Hepatocyte (in vitro differentiated cells): ENCODE results near the gene MEST. TPM values are rescaled to one million over a fixed set of nuclear protein-coding genes. Genes with fewer than 3 reads are reported as not detected.

Experiments
- DNase-seq: peaks from one replicate; pipeline ENCODE4 v3.0.0-alpha.2; 2016; ENCODE audit warnings: low spot score
- H2AFZ ChIP-seq: fragments of 200-600 bp; sonication (generic); 2 replicates; pipeline ENCODE4 v1.6.0; 2016; ENCODE audit warnings: antibody characterized with exemption, mild to moderate bottlenecking
- H3K27ac ChIP-seq: fragments of 200-600 bp; sonication (generic); 2 replicates; pipeline ENCODE4 v1.5.1; 2016; ENCODE audit warnings: mild to moderate bottlenecking
- H3K27me3 ChIP-seq: fragments of 200-600 bp; sonication (generic); 2 replicates; pipeline ENCODE4 v1.6.1; 2016
- H3K36me3 ChIP-seq: fragments of 200-600 bp; sonication (generic); replicated peaks from 2 replicates; pipeline ENCODE4 v1.5.1; 2016; ENCODE audit warnings: low read depth; ENCODE audit not compliant: insufficient read depth
- H3K4me1 ChIP-seq: fragments of 200-600 bp; sonication (generic); 2 replicates; pipeline ENCODE4 v1.5.1; 2016; ENCODE audit warnings: mild to moderate bottlenecking, moderate library complexity; ENCODE audit not compliant: insufficient read depth
- H3K4me2 ChIP-seq: fragments of 200-600 bp; sonication (generic); 2 replicates; pipeline ENCODE4 v1.6.0; 2016
- H3K4me3 ChIP-seq: fragments of 200-600 bp; sonication (generic); 2 replicates; pipeline ENCODE4 v1.5.1; 2016; ENCODE audit warnings: mild to moderate bottlenecking
- H3K79me2 ChIP-seq: fragments of 200-600 bp; sonication (generic); 2 replicates; pipeline ENCODE4 v1.6.0; 2017; ENCODE audit warnings: mild to moderate bottlenecking
- H3K9me2 ChIP-seq: fragments of 200-600 bp; sonication (generic); replicated peaks from 2 replicates; pipeline ENCODE4 v1.6.0; 2017; ENCODE audit warnings: mild to moderate bottlenecking; ENCODE audit not compliant: insufficient read depth
- H3K9me3 ChIP-seq: fragments of 200-600 bp; sonication (generic); 2 replicates; pipeline ENCODE4 v1.5.1; 2016; ENCODE audit warnings: low read depth, mild to moderate bottlenecking
- H4K20me1 ChIP-seq: fragments of 200-600 bp; sonication (generic); 2 replicates; pipeline ENCODE4 v1.6.0; 2016; ENCODE audit warnings: mild to moderate bottlenecking; ENCODE audit not compliant: insufficient read depth, poor library complexity, severe bottlenecking
- CTCF ChIP-seq: fragments of 200-600 bp; sonication (generic); IDR thresholded peaks from 2 replicates; pipeline ENCODE4 v1.5.1; 2016; ENCODE audit warnings: antibody characterized with exemption, mild to moderate bottlenecking; ENCODE audit not compliant: poor library complexity
- EZH2 ChIP-seq: fragments of 200-600 bp; sonication (generic); IDR thresholded peaks from 2 replicates; pipeline ENCODE4 v1.6.1; 2016; ENCODE audit warnings: antibody characterized with exemption, mild to moderate bottlenecking, borderline replicate concordance
- EZH2phosphoT487 ChIP-seq: fragments of 200-600 bp; sonication (generic); IDR thresholded peaks from one replicate; pipeline ENCODE4 v1.6.1; 2018; ENCODE audit warnings: antibody characterized with exemption, mild to moderate bottlenecking, low read depth, moderate library complexity; ENCODE audit not compliant: unreplicated experiment, severe bottlenecking
- whole genome bisulfite sequencing: methylation state at CpG from one replicate; pipeline ENCODE4 v1.1.6; 2016; ENCODE audit warnings: low lambda C conversion rate; ENCODE audit errors: missing lambda C conversion rate; 5-methylcytosine and 5-hydroxymethylcytosine counted together
- microRNA counts: library from miRNA; unstranded; fragments of <30 nt; microRNA quantifications from one replicate; lab custom pipeline; 2017
- microRNA-seq: library from miRNA; unstranded; fragments of <30 nt; microRNA quantifications from one replicate; pipeline ENCODE4, GENCODE V29; 2017
- polyA plus RNA-seq: library from polyadenylated mRNA; unstranded; fragments of >200 nt; fragmentation: Nextera tagmentation; extraction: Ambion mirVana; gene quantifications from 2 replicates; pipeline ENCODE4 v1.2.1, GENCODE V29; 2016
- small RNA-seq: library from RNA; depleted of rRNA; stranded (forward); fragments of <200 nt; gene quantifications from one replicate; pipeline ENCODE3, GENCODE V24; 2014
- total RNA-seq: library from RNA; depleted of rRNA; stranded (reverse); fragments of >200 nt; gene quantifications from 2 replicates; pipeline ENCODE4 v1.2.3, GENCODE V29; 2014

MEST gene
- total and polyA plus RNA-seq, 2 experiments from 2014 or later = 540 to 685 TPM

DNA sequence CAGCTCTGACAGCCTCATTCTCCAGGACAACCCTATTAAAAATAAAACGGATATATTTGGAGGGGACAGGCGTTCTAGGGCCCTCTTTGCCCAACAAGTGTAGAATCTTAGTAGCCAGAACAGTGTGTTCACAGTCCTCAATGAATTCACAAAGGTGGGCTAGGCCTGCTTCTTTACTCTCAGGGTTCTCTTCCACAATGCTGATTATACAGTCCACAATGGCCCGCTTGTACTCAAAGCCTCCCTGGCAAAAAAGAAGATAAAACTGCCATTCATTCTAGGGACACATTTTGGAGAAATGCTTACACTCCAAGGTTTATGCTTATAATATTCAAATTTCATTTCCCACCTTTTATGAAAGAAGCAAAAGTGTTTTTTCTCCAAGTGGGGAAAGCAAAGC lies 62.6 kb downstream of the MEST start:
- no peak for DNase-seq
- H4K20me1 ChIP-seq = no peaks in the 10 kb centered on the region
- H2AFZ ChIP-seq = no peak overlapping the region
- H3K4me2 ChIP-seq = no peak overlapping the region
- TF ChIP-seq EZH2phosphoT487 (no peak), CTCF (no peak), EZH2 (no peak)
- H3K79me2 ChIP-seq = no peaks in the 10 kb centered on the region
- no peaks in the 10 kb centered on the region for H3K27me3 ChIP-seq
- no peaks in the 10 kb centered on the region for H3K4me1 ChIP-seq
- 87% methylated on average over 3 of the region's 3 CpGs for WGBS
- H3K9me2 ChIP-seq = no peaks in the 10 kb centered on the region
- no peaks in the 10 kb centered on the region for H3K9me3 ChIP-seq
- H3K36me3 ChIP-seq = no peaks in the 10 kb centered on the region
- H3K27ac ChIP-seq = no peak overlapping the region
- no peak overlapping the region for H3K4me3 ChIP-seq

MicroRNA genes within 50 kb of the gene (microRNA counts, 767-probe panel; counts per million panel counts)
- microRNA hsa-miR-335-5p (lab: Ali Mortazavi, UCI) = 6,844 counts per million, percentile 33 among the panel's probes with 10 or more counts

Small RNA genes lying within 50 kb of the gene (microRNA-seq; reads per million reads assigned to microRNA genes)
- gene MIR335 = 30,230 reads per million, percentile 98 among the genes with 10 or more reads in this experiment

Small RNA genes lying within 50 kb of the gene (small RNA-seq; reads per million reads assigned to genes)
- not detected for gene MIR335
- not detected for gene RF02148
- not detected for gene RF02149
- gene RF02150 = not detected

Other genes starting within 250 kb of the MEST start
- 198 and 298 TPM in 2 replicates for gene CPA2, start 225.2 kb upstream of the MEST start, total RNA-seq
- 284 and 303 TPM in 2 replicates for gene CPA2, start 225.2 kb upstream of the MEST start, polyA plus RNA-seq
- gene CPA4, start 198.9 kb upstream of the MEST start, total RNA-seq = 1.1 and 2.1 TPM in 2 replicates
- gene CPA4, start 198.9 kb upstream of the MEST start, polyA plus RNA-seq = 1.9 and 3.3 TPM in 2 replicates
- not detected in 2 replicates for gene CPA5, start 147.3 kb upstream of the MEST start, total RNA-seq
- 0.30 TPM in 1 of 2 replicates, not detected in the other for gene CPA5, start 147.3 kb upstream of the MEST start, polyA plus RNA-seq
- 3.4 and 3.8 TPM in 2 replicates for gene CPA1, start 111.6 kb upstream of the MEST start, total RNA-seq
- gene CPA1, start 111.6 kb upstream of the MEST start, polyA plus RNA-seq = 4.4 and 5.8 TPM in 2 replicates
- gene CEP41, start 51.1 kb upstream of the MEST start, total RNA-seq = 5.5 and 11.4 TPM in 2 replicates
- 17.2 and 17.8 TPM in 2 replicates for gene CEP41, start 51.1 kb upstream of the MEST start, polyA plus RNA-seq
- 41.0 and 41.9 TPM in 2 replicates for gene COPG2, start 176.7 kb downstream of the MEST start, total RNA-seq
- 3.0 and 6.7 TPM in 2 replicates for gene COPG2, start 176.7 kb downstream of the MEST start, polyA plus RNA-seq
- not detected in 2 replicates for gene TSGA13, start 194.5 kb downstream of the MEST start, total RNA-seq
- not detected in 2 replicates for gene TSGA13, start 194.5 kb downstream of the MEST start, polyA plus RNA-seq
- gene KLF14, start 242.1 kb downstream of the MEST start, total RNA-seq = 0.24 TPM in 1 of 2 replicates, not detected in the other
- 0.16 and 0.46 TPM in 2 replicates for gene KLF14, start 242.1 kb downstream of the MEST start, polyA plus RNA-seq